Hepatocyte (in vitro differentiated cells): ENCODE data around the gene PPM1B.

Experiments
- EZH2 ChIP-seq: fragments of 200-600 bp; sonication (generic); IDR thresholded peaks from 2 replicates; pipeline ENCODE4 v1.6.1; 2016; ENCODE audit warnings: antibody characterized with exemption, mild to moderate bottlenecking, borderline replicate concordance
- EZH2phosphoT487 ChIP-seq: fragments of 200-600 bp; sonication (generic); IDR thresholded peaks from one replicate; pipeline ENCODE4 v1.6.1; 2018; ENCODE audit warnings: antibody characterized with exemption, mild to moderate bottlenecking, low read depth, moderate library complexity; ENCODE audit not compliant: unreplicated experiment, severe bottlenecking
- TF ChIP-seq, protein P1 (sequence below): fragments of 200-600 bp; sonication (generic); IDR thresholded peaks from 2 replicates; pipeline ENCODE4 v1.5.1; 2016; ENCODE audit warnings: antibody characterized with exemption, mild to moderate bottlenecking; ENCODE audit not compliant: poor library complexity

DNA sequence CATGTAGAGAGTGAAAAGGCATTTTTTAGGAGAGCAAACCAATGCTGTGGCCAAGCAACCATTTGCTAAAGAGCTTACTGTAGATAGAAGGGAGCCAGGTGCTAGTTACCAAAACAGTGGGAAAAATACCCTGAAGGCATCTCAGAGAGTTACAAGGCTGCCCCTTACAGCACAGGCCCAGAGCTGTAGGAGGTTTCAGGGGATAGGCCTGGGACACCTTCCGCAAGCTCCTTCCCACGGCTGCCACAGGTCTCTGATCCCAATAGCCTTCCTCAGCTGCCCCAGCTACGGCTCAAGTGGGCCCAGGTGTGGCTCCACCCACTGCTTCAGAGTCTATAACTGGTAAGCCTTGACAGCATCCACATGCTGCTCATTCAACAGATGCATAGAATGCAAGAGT is 18.2 kb upstream of the PPM1B start:
- TF ChIP-seq EZH2phosphoT487: no peak
- TF ChIP-seq, protein P1, sequence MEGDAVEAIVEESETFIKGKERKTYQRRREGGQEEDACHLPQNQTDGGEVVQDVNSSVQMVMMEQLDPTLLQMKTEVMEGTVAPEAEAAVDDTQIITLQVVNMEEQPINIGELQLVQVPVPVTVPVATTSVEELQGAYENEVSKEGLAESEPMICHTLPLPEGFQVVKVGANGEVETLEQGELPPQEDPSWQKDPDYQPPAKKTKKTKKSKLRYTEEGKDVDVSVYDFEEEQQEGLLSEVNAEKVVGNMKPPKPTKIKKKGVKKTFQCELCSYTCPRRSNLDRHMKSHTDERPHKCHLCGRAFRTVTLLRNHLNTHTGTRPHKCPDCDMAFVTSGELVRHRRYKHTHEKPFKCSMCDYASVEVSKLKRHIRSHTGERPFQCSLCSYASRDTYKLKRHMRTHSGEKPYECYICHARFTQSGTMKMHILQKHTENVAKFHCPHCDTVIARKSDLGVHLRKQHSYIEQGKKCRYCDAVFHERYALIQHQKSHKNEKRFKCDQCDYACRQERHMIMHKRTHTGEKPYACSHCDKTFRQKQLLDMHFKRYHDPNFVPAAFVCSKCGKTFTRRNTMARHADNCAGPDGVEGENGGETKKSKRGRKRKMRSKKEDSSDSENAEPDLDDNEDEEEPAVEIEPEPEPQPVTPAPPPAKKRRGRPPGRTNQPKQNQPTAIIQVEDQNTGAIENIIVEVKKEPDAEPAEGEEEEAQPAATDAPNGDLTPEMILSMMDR: no peak
- no peak for TF ChIP-seq EZH2
